IMR-90 (cell line): ENCODE measurements around the gene DENND1B. TPM values are rescaled to one million over a fixed set of nuclear protein-coding genes. Genes with fewer than 3 reads are reported as not detected.

ENCODE experiments used
- ATAC-seq: fragments of 200-7000 bp; cut with Tn5 transposase; 2 replicates; pipeline ENCODE4 v1.9.1; 2020; ENCODE audit warnings: low read depth, mild to moderate bottlenecking, moderate library complexity
- BruUV-seq: library from RNA; stranded (reverse); fragments of 400-500 nt; replicated peaks from 2 replicates; lab custom pipeline; 2021; lab: Mats Ljungman, UMichigan
- CTCF ChIA-PET: fragments of 300-600 bp; formaldehyde crosslinking; extraction: SDS; loops from one replicate; lab custom pipeline; 2021; ENCODE audit warnings: antibody characterized with exemption; lab: Yijun Ruan, JAX
- POLR2A ChIA-PET: fragments of 300-600 bp; sonication (Branson Sonifier 250); formaldehyde crosslinking; loops from one replicate; lab custom pipeline; 2022; ENCODE audit warnings: antibody characterized with exemption; ENCODE audit not compliant: unreplicated experiment; lab: Charles Lee
- DNase-seq: peaks from one replicate; pipeline ENCODE4 v3.0.0; 2013
- H2AFZ ChIP-seq: replicated peaks from 2 replicates; pipeline ENCODE3; 2013; ENCODE audit warnings: low read length, mild to moderate bottlenecking; ENCODE audit not compliant: poor library complexity
- H2AK5ac ChIP-seq: 2 replicates; pipeline ENCODE4 v1.6.1; 2013; ENCODE audit warnings: low read depth, low read length, inconsistent platforms
- H2AK9ac ChIP-seq: replicated peaks from 2 replicates; pipeline ENCODE3; 2013; ENCODE audit warnings: mild to moderate bottlenecking, low read depth, low read length, moderate library complexity; ENCODE audit not compliant: poor library complexity
- H2BK120ac ChIP-seq: 2 replicates; pipeline ENCODE4 v1.6.1; 2013; ENCODE audit warnings: low read depth, low read length, inconsistent platforms
- H2BK15ac ChIP-seq: 3 replicates; pipeline ENCODE4 v1.6.1; 2013; ENCODE audit warnings: low read depth, low read length, inconsistent platforms
- H2BK20ac ChIP-seq: 2 replicates; pipeline ENCODE4 v1.6.1; 2013; ENCODE audit warnings: low read depth, mild to moderate bottlenecking, inconsistent platforms, low read length, moderate library complexity
- H2BK5ac ChIP-seq: 2 replicates; pipeline ENCODE4 v1.6.1; 2013; ENCODE audit warnings: mild to moderate bottlenecking, low read depth, low read length, inconsistent platforms; ENCODE audit not compliant: poor library complexity, severe bottlenecking
- H3K14ac ChIP-seq: replicated peaks from 2 replicates; pipeline ENCODE4 v1.6.1; 2013; ENCODE audit warnings: low read depth, low read length, inconsistent platforms
- H3K18ac ChIP-seq: 2 replicates; pipeline ENCODE4 v1.6.1; 2013; ENCODE audit warnings: low read depth, low read length, control low read depth
- H3K23ac ChIP-seq: 2 replicates; pipeline ENCODE4 v1.6.1; 2013; ENCODE audit warnings: low read depth, low read length, inconsistent platforms
- H3K27ac ChIP-seq: 2 replicates; pipeline ENCODE4 v1.5.1; 2013; ENCODE audit warnings: mild to moderate bottlenecking, control low read depth, low read length; ENCODE audit not compliant: insufficient read depth
- H3K27me3 ChIP-seq: 2 replicates; pipeline ENCODE4 v1.6.1; 2013; ENCODE audit warnings: low read length; ENCODE audit not compliant: control insufficient read depth, insufficient read depth
- H3K36me3 ChIP-seq: 2 replicates; pipeline ENCODE4 v1.6.1; 2013; ENCODE audit warnings: low read length, mixed read lengths; ENCODE audit not compliant: control insufficient read depth, insufficient read depth
- H3K4ac ChIP-seq: 2 replicates; pipeline ENCODE4 v1.6.1; 2013; ENCODE audit warnings: low read depth, low read length, inconsistent platforms
- H3K4me1 ChIP-seq: 2 replicates; pipeline ENCODE4 v1.6.1; 2013; ENCODE audit warnings: low read length, mixed read lengths; ENCODE audit not compliant: control insufficient read depth, insufficient read depth
- H3K4me2 ChIP-seq: 2 replicates; pipeline ENCODE4 v1.6.1; 2013; ENCODE audit warnings: low read depth, mild to moderate bottlenecking, control low read depth, low read length, moderate library complexity
- H3K4me3 ChIP-seq: 2 replicates; pipeline ENCODE4 v1.5.1; 2013; ENCODE audit warnings: low read depth, mild to moderate bottlenecking, control low read depth, low read length, moderate library complexity; ENCODE audit not compliant: insufficient read depth
- H3K56ac ChIP-seq: 2 replicates; pipeline ENCODE4 v1.6.1; 2013; ENCODE audit warnings: low read length, inconsistent platforms; ENCODE audit not compliant: insufficient read depth; ENCODE audit errors: extremely low read depth
- H3K79me1 ChIP-seq, 2 experiments: 2 replicates each; pipeline ENCODE4 v1.6.1; 2013; ENCODE audit warnings: low read length in 2 of 2, inconsistent platforms in 1 of 2, low read depth in 1 of 2
- H3K9ac ChIP-seq: 2 replicates; pipeline ENCODE4 v1.6.1; 2013; ENCODE audit warnings: low read depth, low read length, control low read depth
- H3K9me1 ChIP-seq: 2 replicates; pipeline ENCODE4 v1.6.1; 2013; ENCODE audit warnings: low read length, inconsistent platforms; ENCODE audit not compliant: insufficient read depth
- H3K9me3 ChIP-seq: 2 replicates; pipeline ENCODE4 v1.6.1; 2013; ENCODE audit warnings: low read length; ENCODE audit not compliant: control insufficient read depth, insufficient read depth
- H4K20me1 ChIP-seq: 2 replicates; pipeline ENCODE4 v1.6.1; 2013; ENCODE audit warnings: low read length, inconsistent platforms; ENCODE audit not compliant: insufficient read depth
- H4K5ac ChIP-seq: 2 replicates; pipeline ENCODE4 v1.6.1; 2013; ENCODE audit warnings: mild to moderate bottlenecking, low read depth, low read length, control low read depth
- H4K8ac ChIP-seq, 2 experiments: 2 replicates each; pipeline ENCODE4 v1.6.1; 2013; ENCODE audit warnings: low read depth in 2 of 2, low read length in 2 of 2, control low read depth in 1 of 2, inconsistent platforms in 1 of 2
- H4K91ac ChIP-seq: 2 replicates; pipeline ENCODE4 v1.6.1; 2013; ENCODE audit warnings: low read depth, low read length, inconsistent platforms; ENCODE audit not compliant: insufficient read depth
- BHLHE40 ChIP-seq: fragments of 150-350 bp; IDR thresholded peaks from 2 replicates; pipeline ENCODE4 v1.6.1; 2016; ENCODE audit warnings: mild to moderate bottlenecking, low read depth, low read length
- CEBPB ChIP-seq: IDR thresholded peaks from 2 replicates; pipeline ENCODE4 v1.6.1; 2012; ENCODE audit warnings: low read depth, low read length, improper control_type of control experiment
- CHD1 ChIP-seq: IDR thresholded peaks from 2 replicates; pipeline ENCODE4 v1.6.1; 2012; ENCODE audit warnings: low read depth, low read length, improper control_type of control experiment
- CTCF ChIP-seq: conservative IDR thresholded peaks from 2 replicates; pipeline ENCODE4 v1.5.1; 2012; ENCODE audit warnings: mild to moderate bottlenecking, low read depth, low read length, improper control_type of control experiment
- FOS ChIP-seq: fragments of 150-350 bp; IDR thresholded peaks from 2 replicates; pipeline ENCODE4 v1.6.1; 2016; ENCODE audit warnings: low read depth, low read length
- MAFK ChIP-seq: IDR thresholded peaks from 2 replicates; pipeline ENCODE4 v1.6.1; 2012; ENCODE audit warnings: low read depth, low read length, improper control_type of control experiment
- MAZ ChIP-seq: IDR thresholded peaks from 2 replicates; pipeline ENCODE4 v1.6.1; 2012; ENCODE audit warnings: low read depth, mild to moderate bottlenecking, low read length, improper control_type of control experiment, moderate library complexity, borderline replicate concordance
- NFE2L2 ChIP-seq: fragments of 150-350 bp; IDR thresholded peaks from 2 replicates; pipeline ENCODE4 v1.6.1; 2016; ENCODE audit warnings: low read depth, mild to moderate bottlenecking, low read length
- POLR2A ChIP-seq: IDR thresholded peaks from 2 replicates; pipeline ENCODE4 v1.6.1; 2012; ENCODE audit warnings: mild to moderate bottlenecking, low read depth, low read length
- RAD21 ChIP-seq: IDR thresholded peaks from 2 replicates; pipeline ENCODE4 v1.6.1; 2012; ENCODE audit warnings: low read length, improper control_type of control experiment
- RFX5 ChIP-seq: IDR thresholded peaks from 2 replicates; pipeline ENCODE4 v1.8.0; 2012; ENCODE audit warnings: low read depth, mild to moderate bottlenecking, low read length, moderate library complexity
- SMC3 ChIP-seq: fragments of 150-350 bp; IDR thresholded peaks from 2 replicates; pipeline ENCODE4 v1.6.1; 2016; ENCODE audit warnings: low read depth, mild to moderate bottlenecking, antibody characterized with exemption, low read length, moderate library complexity
- WGBS, 2 experiments: methylation state at CpG; one replicate each; pipeline versions ENCODE4 v1.1.5 to v1.1.7; 2013; ENCODE audit warnings: missing lambda C conversion rate in 2 of 2; ENCODE audit not compliant: insufficient read length in 1 of 2; ENCODE audit errors: extremely low coverage in 2 of 2; 5-methylcytosine and 5-hydroxymethylcytosine counted together
- dilution Hi-C: fragments of 300-500 bp; cut with HindIII; formaldehyde crosslinking; loops from one replicate; pipeline ENCODE4 v1.14.3; 2018; ENCODE audit warnings: low sequenced_read_pairs; ENCODE audit not compliant: unreplicated experiment
- in situ Hi-C: fragments of 300-500 bp; cut with MboI; formaldehyde crosslinking; loops from 3 replicates; pipeline ENCODE4 v1.14.3; 2019; ENCODE audit warnings: low sequenced_read_pairs, inconsistent platforms, mixed read lengths
- intact Hi-C: fragments of 100-400 bp; cut with micrococcal nuclease; formaldehyde crosslinking; loops from 2 replicates; pipeline ENCODE4 v1.10.0; 2022
- polyA plus RNA-seq, 3 experiments: library from polyadenylated mRNA; depleted of rRNA; stranded (reverse); fragments of >200 nt; gene quantifications; 2 replicates each; pipeline ENCODE4 v1.2.3, GENCODE V29; 2012; ENCODE audit warnings: low replicate concordance in 1 of 3
- total RNA-seq: library from RNA; depleted of rRNA; stranded (reverse); fragments of >200 nt; gene quantifications from 2 replicates; pipeline ENCODE4 v1.2.3, GENCODE V29; 2012

DENND1B gene
- total and polyA plus RNA-seq, 2 of the 4 experiments (the other 2 are of a cell fraction) = 4.0 to 24.2 TPM

GRCh38 chr1:197783510-197783948 is 8.2 kb upstream of the DENND1B start:
- dilution Hi-C loops = no loop called here
- DNase-seq = peak; percentile 78
- POLR2A ChIA-PET = no interaction called here

More at GRCh38 chr1:197783510-197783948, 8.2 kb upstream of the DENND1B start:
- Histone ChIP-seq H3K4me2 (peak overlapping the region; percentile 37; the same call in 1 of the 2 replicates), H3K56ac (peak overlapping the region; percentile 32; the same call in 1 of the 2 replicates), H3K18ac (peak overlapping the region; percentile 18), H3K4me3 (no peak overlapping the region), H3K27ac (peak overlapping the region; percentile 63; the same call in 1 of the 2 replicates), H2BK15ac (0 out of 3 replicates have a peak overlapping the region, but pooled peaks have one; percentile 57), H2BK120ac (peak overlapping the region; percentile 94), H3K36me3 (no peaks in the 10 kb centered on the region), H4K8ac (peak overlapping the region; percentile 25 to 60; a peak in 2 of 4 replicates), H3K4me1 (peaks cover 19% of the 10 kb centered on the region), H2BK20ac (peak overlapping the region; percentile 58), H2BK5ac (peak overlapping the region; percentile 74), H4K91ac (peak overlapping the region; percentile 63), H3K9me3 (no peaks in the 10 kb centered on the region), H3K4ac (peak overlapping the region; percentile 7; the same call in 1 of the 2 replicates), H4K5ac (peak overlapping the region; percentile 25; the same call in 1 of the 2 replicates), H3K79me1 (0 out of 4 replicates have a peak, but pooled peaks cover 0 to 8% of the 10 kb centered on the region in 2 experiments), H4K20me1 (no peaks in the 10 kb centered on the region), H3K23ac (no peak overlapping the region), H2AFZ (no peak overlapping the region), H3K9me1 (peaks cover 18% of the 10 kb centered on the region), H2AK9ac (no peak overlapping the region), H3K27me3 (no peaks in the 10 kb centered on the region), H2AK5ac (0 out of 2 replicates have a peak overlapping the region, but pooled peaks have one; percentile 8), H3K14ac (no peak overlapping the region; the same call in 1 of the 2 replicates), H3K9ac (peak overlapping the region; percentile 24; the same call in 1 of the 2 replicates)
- in situ Hi-C loops (no loop called here), intact Hi-C loops (loop anchor here (2.0 to 5.0 kb wide), 2 partner anchors 85 to 119 kb away; partner anchors contain the start of gene C1orf53)
- BruUV-seq = no TSS peak
- ATAC-seq = peak; percentile 40
- CTCF ChIA-PET = interaction anchor here (1.0 to 1.6 kb wide), 2 partner anchors 85 to 86 kb away, joined by 3 read pairs; no protein-coding TSS in a partner anchor
- no CpG with 5 or more reads among the region's 1 CpG for WGBS, 2 experiments
- TF ChIP-seq NFE2L2 (no peak), MAZ (no peak), RAD21 (no peak), RFX5 (no peak), BHLHE40 (no peak), CHD1 (no peak), CTCF (no peak), SMC3 (no peak), MAFK (no peak), POLR2A (no peak), CEBPB (no peak), FOS (no peak)
